ENCODE results near the gene TESK2.
A peak's percentile ranks its signal among the peaks of the same experiment; 100 is the strongest.

The TESK2 gene

GRCh38 chr1:45359882-45360513 is 131.0 kb downstream of the TESK2 start:
- TF ChIP-seq YY1 (IDR thresholded peaks at IDR 0.05; ENCODE audit: low read depth) (no peak), TCF12 (IDR thresholded peaks at IDR 0.05; ENCODE audit: low read depth) (no peak), RAD21 (IDR thresholded peaks at IDR 0.05; ENCODE audit: low read depth) (peak; percentile 81), NFIC (IDR thresholded peaks at IDR 0.05) (no peak), TAF1 (IDR thresholded peaks at IDR 0.05; ENCODE audit: low read depth) (no peak), FOXM1 (IDR thresholded peaks at IDR 0.05; ENCODE audit: borderline replicate concordance, low read depth) (no peak)

- TF ChIP-seq TEAD4 (IDR thresholded peaks at IDR 0.05) (no peak), NFIC (IDR thresholded peaks at IDR 0.05) (no peak), RAD21 (IDR thresholded peaks at IDR 0.05; ENCODE audit: low read depth) (no peak), CEBPB (IDR thresholded peaks at IDR 0.05) (no peak), EGR1 (IDR thresholded peaks at IDR 0.05) (no peak), ZBTB7A (IDR thresholded peaks at IDR 0.05; ENCODE audit: low read depth) (no peak), TCF12 (IDR thresholded peaks at IDR 0.05; ENCODE audit: low read depth) (no peak), USF1 (IDR thresholded peaks at IDR 0.05) (no peak), FOXM1 (IDR thresholded peaks at IDR 0.05; ENCODE audit: borderline replicate concordance, low read depth) (no peak)
- TF ChIP-seq, protein P1, sequence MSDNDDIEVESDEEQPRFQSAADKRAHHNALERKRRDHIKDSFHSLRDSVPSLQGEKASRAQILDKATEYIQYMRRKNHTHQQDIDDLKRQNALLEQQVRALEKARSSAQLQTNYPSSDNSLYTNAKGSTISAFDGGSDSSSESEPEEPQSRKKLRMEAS (IDR thresholded peaks at IDR 0.05) = no peak
Observed at GRCh38 chr1:45356186-45356585, 134.8 kb downstream of the TESK2 start.

DNA sequence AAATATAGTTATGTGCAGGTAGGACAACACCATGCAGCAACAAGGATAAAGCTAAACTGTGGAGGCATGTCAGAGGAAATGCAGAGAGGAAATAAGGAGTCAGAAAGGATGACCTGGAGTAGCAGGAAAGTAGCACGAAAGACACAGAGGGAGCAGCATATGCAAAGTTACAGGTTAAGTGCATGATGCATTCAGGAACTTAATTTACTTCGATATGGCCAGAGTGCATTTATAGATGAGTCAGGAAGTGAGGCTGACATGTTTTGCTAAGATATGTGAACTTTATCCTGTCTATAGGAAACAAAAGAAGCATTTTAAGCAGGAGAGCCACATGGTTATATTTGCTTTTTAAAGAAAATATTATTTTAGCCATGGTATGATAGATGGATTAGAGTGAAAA is 135.3 kb downstream of the TESK2 start:
- TF ChIP-seq ZBTB7A (IDR thresholded peaks at IDR 0.05; ENCODE audit: low read depth) (no peak), NFIC (IDR thresholded peaks at IDR 0.05) (no peak), TEAD4 (IDR thresholded peaks at IDR 0.05) (no peak), TCF12 (IDR thresholded peaks at IDR 0.05; ENCODE audit: low read depth) (no peak), CEBPB (IDR thresholded peaks at IDR 0.05) (no peak), EGR1 (IDR thresholded peaks at IDR 0.05) (no peak), EP300 (IDR thresholded peaks at IDR 0.05; ENCODE audit: borderline replicate concordance) (no peak), CREB1 (IDR thresholded peaks at IDR 0.05; ENCODE audit: low read depth) (no peak), FOXM1 (IDR thresholded peaks at IDR 0.05; ENCODE audit: borderline replicate concordance, low read depth) (no peak), YY1 (IDR thresholded peaks at IDR 0.05; ENCODE audit: low read depth) (no peak), TAF1 (IDR thresholded peaks at IDR 0.05; ENCODE audit: low read depth) (no peak)
- TF ChIP-seq, protein P1 (IDR thresholded peaks at IDR 0.05) = no peak

DNA sequence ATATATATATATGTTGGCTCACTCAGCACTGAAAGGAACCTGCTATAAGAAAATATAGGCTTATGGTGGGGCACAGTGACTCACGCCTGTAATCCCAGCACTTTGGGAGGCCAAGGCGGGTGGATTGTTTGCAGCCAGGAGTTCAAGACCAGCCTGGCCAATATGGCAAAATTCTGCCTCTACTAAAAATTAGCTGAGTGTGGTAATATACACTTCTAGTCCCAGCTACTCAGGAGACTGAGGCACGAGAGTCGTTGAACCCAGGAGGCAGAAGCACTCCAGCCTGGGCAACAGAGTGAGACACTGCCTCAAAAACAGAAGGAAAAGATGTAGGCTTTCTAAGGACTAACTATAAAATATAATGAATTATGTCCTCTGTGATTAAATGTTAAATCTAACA is 136.1 kb downstream of the TESK2 start:
- TF ChIP-seq CEBPB (IDR thresholded peaks at IDR 0.05) (no peak), TEAD4 (IDR thresholded peaks at IDR 0.05) (no peak), CREB1 (IDR thresholded peaks at IDR 0.05; ENCODE audit: low read depth) (no peak), ZBTB7A (IDR thresholded peaks at IDR 0.05; ENCODE audit: low read depth) (no peak), USF1 (IDR thresholded peaks at IDR 0.05) (no peak), TAF1 (IDR thresholded peaks at IDR 0.05; ENCODE audit: low read depth) (no peak), FOXM1 (IDR thresholded peaks at IDR 0.05; ENCODE audit: borderline replicate concordance, low read depth) (no peak), REST (IDR thresholded peaks at IDR 0.05; ENCODE audit: low read depth) (no peak), TCF12 (IDR thresholded peaks at IDR 0.05; ENCODE audit: low read depth) (no peak), EP300 (IDR thresholded peaks at IDR 0.05; ENCODE audit: borderline replicate concordance) (no peak), EGR1 (IDR thresholded peaks at IDR 0.05) (no peak), RAD21 (IDR thresholded peaks at IDR 0.05; ENCODE audit: low read depth) (no peak), YY1 (IDR thresholded peaks at IDR 0.05; ENCODE audit: low read depth) (no peak), NFIC (IDR thresholded peaks at IDR 0.05) (no peak)
- TF ChIP-seq, protein P1 (IDR thresholded peaks at IDR 0.05) = no peak

GRCh38 chr1:45353685-45354084 is 137.3 kb downstream of the TESK2 start:
- TF ChIP-seq CREB1 (IDR thresholded peaks at IDR 0.05; ENCODE audit: low read depth) (no peak), YY1 (IDR thresholded peaks at IDR 0.05; ENCODE audit: low read depth) (no peak), ZBTB7A (IDR thresholded peaks at IDR 0.05; ENCODE audit: low read depth) (no peak), RAD21 (IDR thresholded peaks at IDR 0.05; ENCODE audit: low read depth) (no peak), NFIC (IDR thresholded peaks at IDR 0.05) (no peak), EGR1 (IDR thresholded peaks at IDR 0.05) (no peak), REST (IDR thresholded peaks at IDR 0.05; ENCODE audit: low read depth) (no peak), FOXM1 (IDR thresholded peaks at IDR 0.05; ENCODE audit: borderline replicate concordance, low read depth) (no peak), TCF12 (IDR thresholded peaks at IDR 0.05; ENCODE audit: low read depth) (no peak), TEAD4 (IDR thresholded peaks at IDR 0.05) (no peak), USF1 (IDR thresholded peaks at IDR 0.05) (no peak), TAF1 (IDR thresholded peaks at IDR 0.05; ENCODE audit: low read depth) (no peak)
- TF ChIP-seq, protein P1 (IDR thresholded peaks at IDR 0.05) = no peak

All from Ishikawa (cell line).